Measurements from ENCODE around the gene FNDC3A. TPM values are rescaled to one million over a fixed set of nuclear protein-coding genes. Genes with fewer than 3 reads are reported as not detected.

The FNDC3A gene
- polyA plus RNA-seq, 2 donors: 6.0 to 7.3 TPM

DNA sequence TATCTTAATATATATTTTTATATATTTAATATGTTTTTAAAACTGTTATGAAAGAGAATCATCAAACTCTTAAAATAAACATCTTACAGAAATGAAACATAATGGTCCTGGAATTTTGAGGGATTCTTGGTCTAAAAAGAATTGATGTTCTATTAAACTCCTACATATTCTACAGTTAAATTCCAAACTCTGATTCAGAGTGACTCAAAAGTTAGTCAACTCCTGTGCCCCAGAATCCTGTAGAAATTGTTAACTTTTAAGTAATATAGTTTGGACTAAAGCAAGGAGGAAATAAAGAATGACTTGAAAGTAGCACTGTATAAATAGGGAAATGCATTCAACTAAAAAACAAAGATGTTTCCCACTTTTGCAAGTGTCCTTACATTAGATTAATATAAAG lies 47.7 kb downstream of the FNDC3A start:
- Histone ChIP-seq H3K36me3 (ENCODE audit: control insufficient read depth in 2 of 2, insufficient read depth in 2 of 2, low read length in 1 of 2) (no peaks in the 10 kb centered on the region), H3K27ac (ENCODE audit: low read depth in 2 of 2, low read length in 1 of 2) (no peak overlapping the region), H3K9me3 (ENCODE audit: control insufficient read depth in 2 of 2, insufficient read depth in 1 of 2, low read depth in 1 of 2, low read length in 1 of 2) (no peaks in the 10 kb centered on the region), H3K4me1 (ENCODE audit: control insufficient read depth in 2 of 2, insufficient read depth in 2 of 2, low read length in 1 of 2) (no peaks in the 10 kb centered on the region), H3K4me3 (ENCODE audit: low read depth in 1 of 2, low read length in 2 of 2) (no peak overlapping the region), H3K27me3 (ENCODE audit: control insufficient read depth in 1 of 2, insufficient read depth in 2 of 2, low read length in 2 of 2) (no peaks in the 10 kb centered on the region)

GRCh38 chr13:49026851-49027250 lies 51.1 kb downstream of the FNDC3A start:
- Histone ChIP-seq H3K27me3 (ENCODE audit: control insufficient read depth in 1 of 2, insufficient read depth in 2 of 2, low read length in 2 of 2) (no peaks in the 10 kb centered on the region), H3K9me3 (ENCODE audit: control insufficient read depth in 2 of 2, insufficient read depth in 1 of 2, low read depth in 1 of 2, low read length in 1 of 2) (no peaks in the 10 kb centered on the region), H3K27ac (ENCODE audit: low read depth in 2 of 2, low read length in 1 of 2) (no peak overlapping the region), H3K4me3 (ENCODE audit: low read depth in 1 of 2, low read length in 2 of 2) (no peak overlapping the region), H3K36me3 (ENCODE audit: control insufficient read depth in 2 of 2, insufficient read depth in 2 of 2, low read length in 1 of 2) (no peaks in the 10 kb centered on the region), H3K4me1 (ENCODE audit: control insufficient read depth in 2 of 2, insufficient read depth in 2 of 2, low read length in 1 of 2) (no peaks in the 10 kb centered on the region)
- WGBS, 2 donors: 0 to 39% methylated on average over 1 of the region's 1 CpG

- WGBS, 2 donors: 85 to 90% methylated on average over 2 of the region's 2 CpGs
- no peaks in the 10 kb centered on the region for H3K9me3 ChIP-seq (ENCODE audit: control insufficient read depth in 2 of 2, insufficient read depth in 1 of 2, low read depth in 1 of 2, low read length in 1 of 2)
- H3K36me3 ChIP-seq (ENCODE audit: control insufficient read depth in 2 of 2, insufficient read depth in 2 of 2, low read length in 1 of 2): no peaks in the 10 kb centered on the region
- no peak overlapping the region for H3K4me3 ChIP-seq (ENCODE audit: low read depth in 1 of 2, low read length in 2 of 2)
- no peak overlapping the region for H3K27ac ChIP-seq (ENCODE audit: low read depth in 2 of 2, low read length in 1 of 2)
- no peaks in the 10 kb centered on the region for H3K4me1 ChIP-seq (ENCODE audit: control insufficient read depth in 2 of 2, insufficient read depth in 2 of 2, low read length in 1 of 2)
- no peaks in the 10 kb centered on the region for H3K27me3 ChIP-seq (ENCODE audit: control insufficient read depth in 1 of 2, insufficient read depth in 2 of 2, low read length in 2 of 2)
Observed at GRCh38 chr13:49029570-49029969, 53.9 kb downstream of the FNDC3A start.

- 84 to 87% methylated on average over 2 of the region's 2 CpGs for WGBS, 2 donors
- Histone ChIP-seq H3K4me1 (ENCODE audit: control insufficient read depth in 2 of 2, insufficient read depth in 2 of 2, low read length in 1 of 2) (no peaks in the 10 kb centered on the region), H3K27me3 (ENCODE audit: control insufficient read depth in 1 of 2, insufficient read depth in 2 of 2, low read length in 2 of 2) (no peaks in the 10 kb centered on the region)
Observed at GRCh38 chr13:49030213-49030612, 54.5 kb downstream of the FNDC3A start.

GRCh38 chr13:49040872-49041271 lies 65.2 kb downstream of the FNDC3A start:
- H3K27me3 ChIP-seq (ENCODE audit: control insufficient read depth in 1 of 2, insufficient read depth in 2 of 2, low read length in 2 of 2): no peaks in the 10 kb centered on the region
- H3K4me3 ChIP-seq (ENCODE audit: low read depth in 1 of 2, low read length in 2 of 2): no peak overlapping the region
- 97 to 98% methylated on average over 3 of the region's 3 CpGs for WGBS, 2 donors
- no peak overlapping the region for H3K27ac ChIP-seq (ENCODE audit: low read depth in 2 of 2, low read length in 1 of 2)
- H3K4me1 ChIP-seq (ENCODE audit: control insufficient read depth in 2 of 2, insufficient read depth in 2 of 2, low read length in 1 of 2): no peaks in the 10 kb centered on the region
- no peaks in the 10 kb centered on the region for H3K36me3 ChIP-seq (ENCODE audit: control insufficient read depth in 2 of 2, insufficient read depth in 2 of 2, low read length in 1 of 2)
- no peaks in the 10 kb centered on the region for H3K9me3 ChIP-seq (ENCODE audit: control insufficient read depth in 2 of 2, insufficient read depth in 1 of 2, low read depth in 1 of 2, low read length in 1 of 2)

More at GRCh38 chr13:49030213-49030612, 54.5 kb downstream of the FNDC3A start:
- Histone ChIP-seq H3K27ac (ENCODE audit: low read depth in 2 of 2, low read length in 1 of 2) (no peak overlapping the region), H3K36me3 (ENCODE audit: control insufficient read depth in 2 of 2, insufficient read depth in 2 of 2, low read length in 1 of 2) (no peaks in the 10 kb centered on the region), H3K9me3 (ENCODE audit: control insufficient read depth in 2 of 2, insufficient read depth in 1 of 2, low read depth in 1 of 2, low read length in 1 of 2) (no peaks in the 10 kb centered on the region), H3K4me3 (ENCODE audit: low read depth in 1 of 2, low read length in 2 of 2) (no peak overlapping the region)

DNA sequence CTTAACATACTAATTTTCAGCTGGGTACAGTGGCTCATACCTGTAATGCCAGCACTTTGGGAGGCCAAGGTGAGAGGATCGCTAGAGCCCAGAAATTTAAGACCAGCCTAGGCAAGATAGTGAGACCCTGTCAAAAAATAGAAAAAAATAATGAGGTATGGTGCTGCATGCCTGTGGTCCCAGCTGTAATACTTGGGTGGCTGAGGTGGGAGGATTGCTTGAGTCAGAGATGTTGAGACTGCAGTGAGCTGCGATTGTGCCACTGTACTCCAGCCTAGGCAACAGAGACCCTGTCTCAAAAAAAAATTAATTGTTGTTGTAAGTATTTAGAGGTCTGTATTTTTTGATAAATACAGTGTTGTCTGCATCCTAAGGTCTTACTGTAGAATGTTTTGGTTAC lies 66.8 kb downstream of the FNDC3A start:
- H3K4me3 ChIP-seq (ENCODE audit: low read depth in 1 of 2, low read length in 2 of 2): no peak overlapping the region
- H3K4me1 ChIP-seq (ENCODE audit: control insufficient read depth in 2 of 2, insufficient read depth in 2 of 2, low read length in 1 of 2): no peaks in the 10 kb centered on the region
- H3K9me3 ChIP-seq (ENCODE audit: control insufficient read depth in 2 of 2, insufficient read depth in 1 of 2, low read depth in 1 of 2, low read length in 1 of 2): no peaks in the 10 kb centered on the region
- WGBS, 2 donors: 90 to 96% methylated on average over 2 of the region's 2 CpGs
- no peaks in the 10 kb centered on the region for H3K27me3 ChIP-seq (ENCODE audit: control insufficient read depth in 1 of 2, insufficient read depth in 2 of 2, low read length in 2 of 2)
- no peaks in the 10 kb centered on the region for H3K36me3 ChIP-seq (ENCODE audit: control insufficient read depth in 2 of 2, insufficient read depth in 2 of 2, low read length in 1 of 2)
- H3K27ac ChIP-seq (ENCODE audit: low read depth in 2 of 2, low read length in 1 of 2): no peak overlapping the region

DNA sequence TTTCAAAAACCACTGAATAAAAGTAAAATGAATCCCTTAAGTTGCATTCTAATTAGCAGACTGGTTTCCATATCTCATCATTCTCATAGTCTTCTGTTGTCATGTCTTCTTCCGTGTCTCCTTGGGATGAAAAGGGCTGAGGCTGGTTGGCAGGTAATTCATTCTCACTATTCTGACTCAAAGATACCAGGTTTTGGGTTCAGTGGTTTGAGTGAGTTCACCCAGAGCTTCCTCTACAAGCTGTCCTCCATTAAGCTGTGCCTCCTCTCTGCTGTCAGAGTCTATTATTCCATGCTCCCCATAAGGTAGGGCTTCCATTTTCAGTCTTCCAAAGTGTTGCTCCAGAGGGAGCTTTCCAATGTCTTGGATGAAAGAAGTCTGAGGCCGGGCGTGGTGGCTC lies 68.3 kb downstream of the FNDC3A start:
- Histone ChIP-seq H3K36me3 (ENCODE audit: control insufficient read depth in 2 of 2, insufficient read depth in 2 of 2, low read length in 1 of 2) (no peaks in the 10 kb centered on the region), H3K9me3 (ENCODE audit: control insufficient read depth in 2 of 2, insufficient read depth in 1 of 2, low read depth in 1 of 2, low read length in 1 of 2) (no peaks in the 10 kb centered on the region), H3K4me3 (ENCODE audit: low read depth in 1 of 2, low read length in 2 of 2) (no peak overlapping the region), H3K27me3 (ENCODE audit: control insufficient read depth in 1 of 2, insufficient read depth in 2 of 2, low read length in 2 of 2) (no peaks in the 10 kb centered on the region), H3K27ac (ENCODE audit: low read depth in 2 of 2, low read length in 1 of 2) (no peak overlapping the region), H3K4me1 (ENCODE audit: control insufficient read depth in 2 of 2, insufficient read depth in 2 of 2, low read length in 1 of 2) (no peaks in the 10 kb centered on the region)
- 62 to 77% methylated on average over 3 of the region's 3 CpGs for WGBS, 2 donors

DNA sequence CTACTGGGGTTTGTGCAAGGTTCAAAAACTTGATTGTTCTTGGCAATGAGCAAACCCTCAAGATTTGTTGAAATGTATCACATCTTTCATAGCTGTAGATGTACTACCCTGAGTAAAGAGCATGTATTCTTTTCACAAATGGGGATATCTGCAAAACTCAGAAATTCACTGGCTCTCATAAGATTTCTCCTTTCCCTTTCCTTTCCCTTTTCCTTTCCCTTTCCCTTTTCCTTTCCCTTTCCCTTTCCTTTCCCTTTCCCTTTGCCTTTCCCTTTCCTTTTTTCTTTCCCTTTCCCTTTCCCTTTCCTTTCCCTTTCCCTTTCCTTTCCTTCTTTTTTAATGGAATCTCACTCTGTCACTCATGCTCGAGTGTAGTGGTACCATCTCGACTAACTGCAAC lies 69.1 kb downstream of the FNDC3A start:
- Histone ChIP-seq H3K36me3 (ENCODE audit: control insufficient read depth in 2 of 2, insufficient read depth in 2 of 2, low read length in 1 of 2) (no peaks in the 10 kb centered on the region), H3K27ac (ENCODE audit: low read depth in 2 of 2, low read length in 1 of 2) (no peak overlapping the region), H3K4me1 (ENCODE audit: control insufficient read depth in 2 of 2, insufficient read depth in 2 of 2, low read length in 1 of 2) (no peaks in the 10 kb centered on the region), H3K9me3 (ENCODE audit: control insufficient read depth in 2 of 2, insufficient read depth in 1 of 2, low read depth in 1 of 2, low read length in 1 of 2) (no peaks in the 10 kb centered on the region), H3K4me3 (ENCODE audit: low read depth in 1 of 2, low read length in 2 of 2) (no peak overlapping the region), H3K27me3 (ENCODE audit: control insufficient read depth in 1 of 2, insufficient read depth in 2 of 2, low read length in 2 of 2) (no peaks in the 10 kb centered on the region)
- WGBS, 2 donors: 95% methylated on average over 2 of the region's 2 CpGs

DNA sequence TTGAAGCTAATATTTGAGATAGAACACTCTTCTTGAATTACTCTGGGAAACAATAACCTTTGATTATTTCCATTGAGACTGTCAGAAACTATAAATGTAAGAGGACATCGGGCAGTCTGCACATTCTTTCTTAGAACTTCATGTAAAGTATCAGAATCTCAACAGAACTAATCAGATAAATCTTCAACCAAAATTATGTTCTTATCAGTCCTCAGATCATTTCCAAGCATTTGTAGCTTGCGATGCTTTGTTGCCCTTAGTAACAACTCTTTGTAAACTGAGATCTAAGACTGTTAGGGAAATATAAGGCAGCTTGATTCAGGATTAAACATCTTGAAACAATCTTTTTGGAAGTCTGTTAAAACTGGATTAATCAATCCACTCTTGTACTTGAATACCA lies 70.3 kb downstream of the FNDC3A start:
- WGBS, 2 donors: 55 to 62% methylated on average over 2 of the region's 2 CpGs
- H3K4me3 ChIP-seq (ENCODE audit: low read depth in 1 of 2, low read length in 2 of 2): no peak overlapping the region
- H3K27ac ChIP-seq (ENCODE audit: low read depth in 2 of 2, low read length in 1 of 2): no peak overlapping the region
- H3K4me1 ChIP-seq (ENCODE audit: control insufficient read depth in 2 of 2, insufficient read depth in 2 of 2, low read length in 1 of 2): no peaks in the 10 kb centered on the region
- H3K9me3 ChIP-seq (ENCODE audit: control insufficient read depth in 2 of 2, insufficient read depth in 1 of 2, low read depth in 1 of 2, low read length in 1 of 2): no peaks in the 10 kb centered on the region
- no peaks in the 10 kb centered on the region for H3K36me3 ChIP-seq (ENCODE audit: control insufficient read depth in 2 of 2, insufficient read depth in 2 of 2, low read length in 1 of 2)
- no peaks in the 10 kb centered on the region for H3K27me3 ChIP-seq (ENCODE audit: control insufficient read depth in 1 of 2, insufficient read depth in 2 of 2, low read length in 2 of 2)

- Histone ChIP-seq H3K9me3 (ENCODE audit: control insufficient read depth in 2 of 2, insufficient read depth in 1 of 2, low read depth in 1 of 2, low read length in 1 of 2) (no peaks in the 10 kb centered on the region), H3K4me1 (ENCODE audit: control insufficient read depth in 2 of 2, insufficient read depth in 2 of 2, low read length in 1 of 2) (no peaks in the 10 kb centered on the region), H3K27ac (ENCODE audit: low read depth in 2 of 2, low read length in 1 of 2) (no peak overlapping the region), H3K36me3 (ENCODE audit: control insufficient read depth in 2 of 2, insufficient read depth in 2 of 2, low read length in 1 of 2) (no peaks in the 10 kb centered on the region), H3K4me3 (ENCODE audit: low read depth in 1 of 2, low read length in 2 of 2) (no peak overlapping the region), H3K27me3 (ENCODE audit: control insufficient read depth in 1 of 2, insufficient read depth in 2 of 2, low read length in 2 of 2) (no peaks in the 10 kb centered on the region)
- 87 to 88% methylated on average over 2 of the region's 2 CpGs for WGBS, 2 donors
Observed at GRCh38 chr13:49046519-49046918, 70.8 kb downstream of the FNDC3A start.
